Measurements from ENCODE around the gene TBC1D32.
"Not testable (repeated sequence)": the region's sequence is repeated elsewhere in the genome, so short reads cannot be mapped to it uniquely, and the experiment has no call there.

Gene TBC1D32

GRCh38 chr6:121216928-121217327 is 117.4 kb downstream of the TBC1D32 start:
- DNase-seq = no peak

- DNase-seq = not testable (repeated sequence)
Measured at GRCh38 chr6:121213341-121213740, 120.9 kb downstream of the TBC1D32 start.

GRCh38 chr6:121210943-121211342 is 123.3 kb downstream of the TBC1D32 start:
- DNase-seq = no peak

- no peak for DNase-seq
Measured at GRCh38 chr6:121205569-121205968, 128.7 kb downstream of the TBC1D32 start.

- DNase-seq = no peak
Measured at GRCh38 chr6:121201105-121201504, 133.2 kb downstream of the TBC1D32 start.

GRCh38 chr6:121196042-121196441 is 138.2 kb downstream of the TBC1D32 start:
- DNase-seq = not testable (repeated sequence)

GRCh38 chr6:121190122-121190521 is 144.2 kb downstream of the TBC1D32 start:
- DNase-seq = no peak

- DNase-seq = no peak
Measured at GRCh38 chr6:121188356-121188755, 145.9 kb downstream of the TBC1D32 start.

- DNase-seq = no peak
Measured at GRCh38 chr6:121187833-121188200, 146.5 kb downstream of the TBC1D32 start.

- no peak for DNase-seq
Measured at GRCh38 chr6:121187200-121187832, 147.0 kb downstream of the TBC1D32 start.

GRCh38 chr6:121183742-121184141 is 150.5 kb downstream of the TBC1D32 start:
- no peak for DNase-seq

- no peak for DNase-seq
Measured at GRCh38 chr6:121175827-121176226, 158.5 kb downstream of the TBC1D32 start.

GRCh38 chr6:121172451-121172850 is 161.8 kb downstream of the TBC1D32 start:
- DNase-seq = not testable (repeated sequence)

GRCh38 chr6:121171879-121172278 is 162.4 kb downstream of the TBC1D32 start:
- no peak for DNase-seq

GRCh38 chr6:121161886-121162285 is 172.4 kb downstream of the TBC1D32 start:
- DNase-seq = no peak

GRCh38 chr6:121160276-121160675 is 174.0 kb downstream of the TBC1D32 start:
- no peak for DNase-seq

- no peak for DNase-seq
Measured at GRCh38 chr6:121158891-121159290, 175.4 kb downstream of the TBC1D32 start.

GRCh38 chr6:121158438-121158837 is 175.8 kb downstream of the TBC1D32 start:
- no peak for DNase-seq

GRCh38 chr6:121157906-121158305 is 176.4 kb downstream of the TBC1D32 start:
- no peak for DNase-seq

GRCh38 chr6:121143476-121143875 is 190.8 kb downstream of the TBC1D32 start:
- no peak for DNase-seq

GRCh38 chr6:121142093-121142492 is 192.2 kb downstream of the TBC1D32 start:
- no peak for DNase-seq

- no peak for DNase-seq
Measured at GRCh38 chr6:121135425-121135824, 198.9 kb downstream of the TBC1D32 start.

- no peak for DNase-seq
Measured at GRCh38 chr6:121134922-121135321, 199.4 kb downstream of the TBC1D32 start.

- no peak for DNase-seq
Measured at GRCh38 chr6:121124600-121124999, 209.7 kb downstream of the TBC1D32 start.

GRCh38 chr6:121112356-121112755 is 221.9 kb downstream of the TBC1D32 start:
- no peak for DNase-seq
